Gastroesophageal sphincter (tissue), 3 donors: ENCODE data around the gene ZKSCAN5.

Experiments
- POLR2A ChIP-seq, 2 donors: fragments of 450-650 bp; IDR thresholded peaks; one replicate each; pipeline ENCODE4 v1.6.1; 2017; ENCODE audit warnings: antibody characterized with exemption in 2 of 2, mild to moderate bottlenecking in 2 of 2, moderate library complexity in 1 of 2
- POLR2AphosphoS5 ChIP-seq: sonication (generic); formaldehyde crosslinking; IDR thresholded peaks from one replicate; pipeline ENCODE4 v1.6.1; 2017; ENCODE audit warnings: antibody characterized with exemption
- TF ChIP-seq, protein P1 (sequence below), 4 experiments: fragments of 200-600 bp in 2 of 4; fragments of 450-650 bp in 2 of 4; sonication (generic) in 1 of 4; IDR thresholded peaks; one replicate each; pipeline ENCODE4 v1.5.1; 2017 to 2019; ENCODE audit warnings: antibody characterized with exemption in 4 of 4, mild to moderate bottlenecking in 2 of 4, moderate library complexity in 2 of 4

DNA sequence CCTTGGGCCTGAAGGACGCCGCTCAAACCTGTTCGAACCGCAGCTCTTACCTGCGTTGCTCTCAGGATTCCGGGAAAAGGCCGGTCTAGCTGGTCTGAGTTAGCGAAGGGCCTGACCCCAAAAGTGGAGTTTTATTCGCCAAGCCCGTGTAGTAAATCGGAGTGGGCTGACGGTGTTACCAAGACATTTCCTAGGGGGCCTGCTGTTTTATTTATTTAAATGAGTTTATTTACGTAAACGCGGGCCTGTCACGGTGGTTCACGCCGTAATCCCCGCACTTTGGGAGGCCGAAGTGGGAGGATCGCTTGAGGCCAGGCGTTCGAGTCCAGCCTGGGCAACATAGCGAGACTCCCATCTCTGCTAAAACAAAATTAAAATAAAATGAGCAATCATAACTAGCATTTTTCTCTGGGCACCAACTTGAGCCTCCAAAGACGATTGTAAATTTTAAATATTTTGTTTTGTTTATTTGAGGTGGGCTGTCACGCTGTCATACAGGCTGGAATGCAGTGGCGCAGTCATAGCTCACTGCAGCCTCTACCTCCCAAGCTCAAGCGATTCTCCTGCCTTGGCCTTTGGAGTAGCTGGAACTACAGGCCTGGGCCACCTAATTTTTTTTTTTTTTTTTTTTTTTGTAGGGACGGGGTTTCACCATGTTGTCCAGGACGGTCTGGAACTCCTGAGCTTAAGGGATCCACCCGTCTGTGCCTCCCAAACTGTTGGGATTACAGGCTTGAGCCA is 54.9 kb downstream of the ZKSCAN5 start:
- TF ChIP-seq, protein P1, sequence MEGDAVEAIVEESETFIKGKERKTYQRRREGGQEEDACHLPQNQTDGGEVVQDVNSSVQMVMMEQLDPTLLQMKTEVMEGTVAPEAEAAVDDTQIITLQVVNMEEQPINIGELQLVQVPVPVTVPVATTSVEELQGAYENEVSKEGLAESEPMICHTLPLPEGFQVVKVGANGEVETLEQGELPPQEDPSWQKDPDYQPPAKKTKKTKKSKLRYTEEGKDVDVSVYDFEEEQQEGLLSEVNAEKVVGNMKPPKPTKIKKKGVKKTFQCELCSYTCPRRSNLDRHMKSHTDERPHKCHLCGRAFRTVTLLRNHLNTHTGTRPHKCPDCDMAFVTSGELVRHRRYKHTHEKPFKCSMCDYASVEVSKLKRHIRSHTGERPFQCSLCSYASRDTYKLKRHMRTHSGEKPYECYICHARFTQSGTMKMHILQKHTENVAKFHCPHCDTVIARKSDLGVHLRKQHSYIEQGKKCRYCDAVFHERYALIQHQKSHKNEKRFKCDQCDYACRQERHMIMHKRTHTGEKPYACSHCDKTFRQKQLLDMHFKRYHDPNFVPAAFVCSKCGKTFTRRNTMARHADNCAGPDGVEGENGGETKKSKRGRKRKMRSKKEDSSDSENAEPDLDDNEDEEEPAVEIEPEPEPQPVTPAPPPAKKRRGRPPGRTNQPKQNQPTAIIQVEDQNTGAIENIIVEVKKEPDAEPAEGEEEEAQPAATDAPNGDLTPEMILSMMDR (IDR thresholded peaks at IDR 0.05): no peak
- TF ChIP-seq POLR2A (IDR thresholded peaks at IDR 0.05): no peak
- TF ChIP-seq POLR2AphosphoS5: no peak
